ENCODE results near the gene CACNB4. TPM values are rescaled to one million over a fixed set of nuclear protein-coding genes. Genes with fewer than 3 reads are reported as not detected.

CACNB4 gene
- polyA plus RNA-seq, 1 donor = 1.8 TPM

- DNase-seq = no peak
- WGBS (ENCODE audit: insufficient coverage, low lambda C conversion rate) = no CpG with 5 or more reads among the region's 2 CpGs
Observed at GRCh38 chr2:151906633-151906998, 192.2 kb downstream of the CACNB4 start.

GRCh38 chr2:151905963-151906632, 192.7 kb downstream of the CACNB4 start:
- H3K36me3 ChIP-seq (ENCODE audit: control insufficient read depth, insufficient read depth, low read length) = no peaks in the 10 kb centered on the region
- no peak overlapping the region for H3K27ac ChIP-seq (ENCODE audit: low read length)
- DNase-seq = no peak
- no peaks in the 10 kb centered on the region for H3K27me3 ChIP-seq (ENCODE audit: control insufficient read depth, insufficient read depth, low read length)
- 100% methylated on average over 1 of the region's 2 CpGs for WGBS (ENCODE audit: insufficient coverage, low lambda C conversion rate)
- H3K4me3 ChIP-seq (ENCODE audit: low read length) = no peak overlapping the region
- no peaks in the 10 kb centered on the region for H3K9me3 ChIP-seq (ENCODE audit: control insufficient read depth, low read depth, low read length)
- no peaks in the 10 kb centered on the region for H3K4me1 ChIP-seq (ENCODE audit: control insufficient read depth, insufficient read depth, low read length)

More at GRCh38 chr2:151906633-151906998, 192.2 kb downstream of the CACNB4 start:
- no peaks in the 10 kb centered on the region for H3K4me1 ChIP-seq (ENCODE audit: control insufficient read depth, insufficient read depth, low read length)
- no peak overlapping the region for H3K27ac ChIP-seq (ENCODE audit: low read length)
- no peaks in the 10 kb centered on the region for H3K27me3 ChIP-seq (ENCODE audit: control insufficient read depth, insufficient read depth, low read length)
- H3K4me3 ChIP-seq (ENCODE audit: low read length) = no peak overlapping the region
- no peaks in the 10 kb centered on the region for H3K9me3 ChIP-seq (ENCODE audit: control insufficient read depth, low read depth, low read length)
- no peaks in the 10 kb centered on the region for H3K36me3 ChIP-seq (ENCODE audit: control insufficient read depth, insufficient read depth, low read length)

- no peak for DNase-seq
- Histone ChIP-seq H3K9me3 (ENCODE audit: control insufficient read depth, low read depth, low read length) (no peaks in the 10 kb centered on the region), H3K27me3 (ENCODE audit: control insufficient read depth, insufficient read depth, low read length) (peaks cover 2% of the 10 kb centered on the region), H3K27ac (ENCODE audit: low read length) (no peak overlapping the region), H3K4me1 (ENCODE audit: control insufficient read depth, insufficient read depth, low read length) (no peaks in the 10 kb centered on the region), H3K36me3 (ENCODE audit: control insufficient read depth, insufficient read depth, low read length) (no peaks in the 10 kb centered on the region), H3K4me3 (ENCODE audit: low read length) (no peak overlapping the region)
- no CpG with 5 or more reads among the region's 4 CpGs for WGBS (ENCODE audit: insufficient coverage, low lambda C conversion rate)
Observed at GRCh38 chr2:151904807-151905206, 194.0 kb downstream of the CACNB4 start.

GRCh38 chr2:151904021-151904420, 194.8 kb downstream of the CACNB4 start:
- Histone ChIP-seq H3K27ac (ENCODE audit: low read length) (no peak overlapping the region), H3K27me3 (ENCODE audit: control insufficient read depth, insufficient read depth, low read length) (peaks cover 2% of the 10 kb centered on the region), H3K9me3 (ENCODE audit: control insufficient read depth, low read depth, low read length) (no peaks in the 10 kb centered on the region), H3K36me3 (ENCODE audit: control insufficient read depth, insufficient read depth, low read length) (no peaks in the 10 kb centered on the region), H3K4me1 (ENCODE audit: control insufficient read depth, insufficient read depth, low read length) (no peaks in the 10 kb centered on the region), H3K4me3 (ENCODE audit: low read length) (no peak overlapping the region)
- no peak for DNase-seq
- WGBS (ENCODE audit: insufficient coverage, low lambda C conversion rate) = no CpG with 5 or more reads among the region's 4 CpGs

GRCh38 chr2:151902829-151903228, 196.0 kb downstream of the CACNB4 start:
- 80% methylated on average over 1 of the region's 3 CpGs for WGBS (ENCODE audit: insufficient coverage, low lambda C conversion rate)
- Histone ChIP-seq H3K27ac (ENCODE audit: low read length) (no peak overlapping the region), H3K4me1 (ENCODE audit: control insufficient read depth, insufficient read depth, low read length) (no peaks in the 10 kb centered on the region), H3K9me3 (ENCODE audit: control insufficient read depth, low read depth, low read length) (no peaks in the 10 kb centered on the region), H3K27me3 (ENCODE audit: control insufficient read depth, insufficient read depth, low read length) (peaks cover 2% of the 10 kb centered on the region), H3K4me3 (ENCODE audit: low read length) (no peak overlapping the region), H3K36me3 (ENCODE audit: control insufficient read depth, insufficient read depth, low read length) (no peaks in the 10 kb centered on the region)
- no peak for DNase-seq

GRCh38 chr2:151900331-151900730, 198.5 kb downstream of the CACNB4 start:
- Histone ChIP-seq H3K27ac (ENCODE audit: low read length) (no peak overlapping the region), H3K27me3 (ENCODE audit: control insufficient read depth, insufficient read depth, low read length) (peaks cover 2% of the 10 kb centered on the region)

GRCh38 chr2:151899156-151899555, 199.7 kb downstream of the CACNB4 start:
- no peak overlapping the region for H3K27ac ChIP-seq (ENCODE audit: low read length)
- 100% methylated on average over 1 of the region's 1 CpG for WGBS (ENCODE audit: insufficient coverage, low lambda C conversion rate)
- peaks cover 6% of the 10 kb centered on the region for H3K9me3 ChIP-seq (ENCODE audit: control insufficient read depth, low read depth, low read length)
- DNase-seq = no peak
- peaks cover 2% of the 10 kb centered on the region for H3K27me3 ChIP-seq (ENCODE audit: control insufficient read depth, insufficient read depth, low read length)
- H3K4me3 ChIP-seq (ENCODE audit: low read length) = no peak overlapping the region
- no peaks in the 10 kb centered on the region for H3K36me3 ChIP-seq (ENCODE audit: control insufficient read depth, insufficient read depth, low read length)
- H3K4me1 ChIP-seq (ENCODE audit: control insufficient read depth, insufficient read depth, low read length) = no peaks in the 10 kb centered on the region

More at GRCh38 chr2:151900331-151900730, 198.5 kb downstream of the CACNB4 start:
- H3K4me1 ChIP-seq (ENCODE audit: control insufficient read depth, insufficient read depth, low read length) = no peaks in the 10 kb centered on the region
- H3K4me3 ChIP-seq (ENCODE audit: low read length) = no peak overlapping the region
- no peaks in the 10 kb centered on the region for H3K9me3 ChIP-seq (ENCODE audit: control insufficient read depth, low read depth, low read length)
- no peak for DNase-seq
- WGBS (ENCODE audit: insufficient coverage, low lambda C conversion rate) = 69% methylated on average over 2 of the region's 6 CpGs
- H3K36me3 ChIP-seq (ENCODE audit: control insufficient read depth, insufficient read depth, low read length) = no peaks in the 10 kb centered on the region

GRCh38 chr2:151891566-151892194, 207.2 kb downstream of the CACNB4 start:
- peaks cover 6% of the 10 kb centered on the region for H3K9me3 ChIP-seq (ENCODE audit: control insufficient read depth, low read depth, low read length)
- H3K36me3 ChIP-seq (ENCODE audit: control insufficient read depth, insufficient read depth, low read length) = no peaks in the 10 kb centered on the region
- no peak overlapping the region for H3K4me3 ChIP-seq (ENCODE audit: low read length)
- peak; percentile 8 to 27 for DNase-seq
- no peaks in the 10 kb centered on the region for H3K4me1 ChIP-seq (ENCODE audit: control insufficient read depth, insufficient read depth, low read length)
- 50% methylated on average over 2 of the region's 7 CpGs for WGBS (ENCODE audit: insufficient coverage, low lambda C conversion rate)
- H3K27ac ChIP-seq (ENCODE audit: low read length) = no peak overlapping the region
- H3K27me3 ChIP-seq (ENCODE audit: control insufficient read depth, insufficient read depth, low read length) = no peaks in the 10 kb centered on the region

GRCh38 chr2:151887164-151887563, 211.7 kb downstream of the CACNB4 start:
- WGBS (ENCODE audit: insufficient coverage, low lambda C conversion rate) = no CpG with 5 or more reads among the region's 2 CpGs
- Histone ChIP-seq H3K27me3 (ENCODE audit: control insufficient read depth, insufficient read depth, low read length) (no peaks in the 10 kb centered on the region), H3K27ac (ENCODE audit: low read length) (no peak overlapping the region), H3K36me3 (ENCODE audit: control insufficient read depth, insufficient read depth, low read length) (no peaks in the 10 kb centered on the region), H3K9me3 (ENCODE audit: control insufficient read depth, low read depth, low read length) (no peaks in the 10 kb centered on the region), H3K4me3 (ENCODE audit: low read length) (no peak overlapping the region), H3K4me1 (ENCODE audit: control insufficient read depth, insufficient read depth, low read length) (no peaks in the 10 kb centered on the region)
- no peak for DNase-seq

GRCh38 chr2:151886241-151886640, 212.6 kb downstream of the CACNB4 start:
- Histone ChIP-seq H3K4me3 (ENCODE audit: low read length) (no peak overlapping the region), H3K27me3 (ENCODE audit: control insufficient read depth, insufficient read depth, low read length) (no peaks in the 10 kb centered on the region), H3K27ac (ENCODE audit: low read length) (no peak overlapping the region), H3K9me3 (ENCODE audit: control insufficient read depth, low read depth, low read length) (no peaks in the 10 kb centered on the region), H3K36me3 (ENCODE audit: control insufficient read depth, insufficient read depth, low read length) (no peaks in the 10 kb centered on the region), H3K4me1 (ENCODE audit: control insufficient read depth, insufficient read depth, low read length) (no peaks in the 10 kb centered on the region)
- no CpG with 5 or more reads among the region's 1 CpG for WGBS (ENCODE audit: insufficient coverage, low lambda C conversion rate)
- peak in 1 of 2 donors; percentile 12 for DNase-seq

Measured in large intestine (tissue), 3 donors.